Thoracic aorta (tissue), 2 donors: ENCODE data around the gene ZNF423. TPM values are rescaled to one million over a fixed set of nuclear protein-coding genes. Genes with fewer than 3 reads are reported as not detected.
"Not testable (repeated sequence)": the region's sequence is repeated elsewhere in the genome, so short reads cannot be mapped to it uniquely, and the experiment has no call there.

Source experiments
- ATAC-seq: fragments of 150-250 bp; one replicate; pipeline ENCODE4 v1.8.0; 2017; ENCODE audit warnings: low read depth; ENCODE audit not compliant: insufficient number of reproducible peaks, low FRiP score
- DNase-seq: peaks from one replicate; pipeline ENCODE4 v3.0.0-alpha.2; 2020; ENCODE audit warnings: low spot score
- H3K27ac ChIP-seq, 2 donors: fragments of 200-600 bp; sonication (generic); 1 replicate in 1 of 2; 2 replicates in 1 of 2; pipeline ENCODE4 v1.5.1; 2016; ENCODE audit warnings: mild to moderate bottlenecking in 2 of 2, moderate library complexity in 2 of 2
- H3K27me3 ChIP-seq: fragments of 200-600 bp; sonication (generic); replicated peaks from 2 replicates; pipeline ENCODE4 v1.6.0; 2016; ENCODE audit warnings: mild to moderate bottlenecking; ENCODE audit not compliant: insufficient read depth
- H3K36me3 ChIP-seq: fragments of 200-600 bp; sonication (generic); one replicate; pipeline ENCODE4 v1.5.1; 2016
- H3K4me1 ChIP-seq, 2 donors: fragments of 200-600 bp; sonication (generic); 1 replicate in 1 of 2; 2 replicates in 1 of 2; pipeline versions ENCODE4 v1.5.1 to v1.6.0; 2016; ENCODE audit warnings: low read depth in 2 of 2, mild to moderate bottlenecking in 1 of 2; ENCODE audit not compliant: control insufficient read depth in 1 of 2
- H3K4me3 ChIP-seq: fragments of 200-600 bp; sonication (generic); 2 replicates; pipeline ENCODE4 v1.5.1; 2016; ENCODE audit warnings: mild to moderate bottlenecking
- H3K9me3 ChIP-seq: fragments of 200-600 bp; sonication (generic); 2 replicates; pipeline ENCODE4 v1.5.1; 2016
- total RNA-seq, 2 donors: library from RNA; depleted of rRNA; stranded (reverse); fragments of >200 nt; gene quantifications; one replicate each; pipeline versions ENCODE4 v1.1.0 to v1.2.3, GENCODE V29; 2016
- TF ChIP-seq, protein P1 (sequence below): fragments of 200-600 bp; sonication (generic); IDR thresholded peaks from one replicate; pipeline ENCODE4 v1.5.1; 2019; ENCODE audit warnings: antibody characterized with exemption

Gene ZNF423
- total RNA-seq, 2 donors from 2014 or later, result 16.2 to 22.9 TPM

DNA sequence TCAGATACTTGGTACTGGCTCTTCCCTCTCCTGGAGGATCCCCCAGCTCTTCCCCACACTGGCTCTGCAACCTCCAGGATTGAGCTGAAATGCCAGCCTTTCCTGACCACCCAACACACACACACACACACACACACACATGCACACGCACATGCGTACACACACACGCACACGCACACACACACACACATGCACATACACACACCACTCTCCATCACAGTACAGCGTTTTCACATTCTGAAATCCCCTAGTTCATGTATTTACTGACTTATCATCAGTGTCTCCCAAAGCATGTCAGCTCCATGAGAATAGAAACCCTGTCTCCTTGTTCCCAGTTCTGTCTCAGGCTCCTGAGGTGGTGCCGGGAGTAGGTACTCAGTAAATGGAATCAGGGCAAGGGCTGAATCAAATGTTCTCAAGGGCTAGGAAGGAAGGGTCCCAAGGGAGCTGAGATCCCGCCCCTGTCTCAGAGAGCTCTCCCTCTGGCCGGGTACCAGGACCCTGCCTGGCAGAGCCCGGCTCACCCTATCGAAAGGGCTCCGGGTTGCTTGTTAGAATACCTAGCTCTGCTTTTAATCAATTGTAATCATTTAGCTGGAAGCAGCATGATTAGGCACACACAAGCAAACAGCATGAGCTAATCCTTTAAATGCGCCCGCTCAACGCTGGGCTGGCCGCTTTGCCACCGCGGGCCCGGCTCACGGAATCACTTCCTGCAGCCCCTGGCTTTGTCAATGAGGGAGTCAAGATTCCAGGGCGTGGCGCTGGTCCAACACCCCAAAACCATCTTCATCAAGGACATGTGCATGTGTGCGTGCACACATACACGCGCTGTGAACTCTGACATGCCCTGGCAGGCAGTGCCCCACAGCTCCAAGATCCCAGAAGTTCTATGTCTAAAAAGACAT is 341.6 kb downstream of the ZNF423 start:
- TF ChIP-seq, protein P1, sequence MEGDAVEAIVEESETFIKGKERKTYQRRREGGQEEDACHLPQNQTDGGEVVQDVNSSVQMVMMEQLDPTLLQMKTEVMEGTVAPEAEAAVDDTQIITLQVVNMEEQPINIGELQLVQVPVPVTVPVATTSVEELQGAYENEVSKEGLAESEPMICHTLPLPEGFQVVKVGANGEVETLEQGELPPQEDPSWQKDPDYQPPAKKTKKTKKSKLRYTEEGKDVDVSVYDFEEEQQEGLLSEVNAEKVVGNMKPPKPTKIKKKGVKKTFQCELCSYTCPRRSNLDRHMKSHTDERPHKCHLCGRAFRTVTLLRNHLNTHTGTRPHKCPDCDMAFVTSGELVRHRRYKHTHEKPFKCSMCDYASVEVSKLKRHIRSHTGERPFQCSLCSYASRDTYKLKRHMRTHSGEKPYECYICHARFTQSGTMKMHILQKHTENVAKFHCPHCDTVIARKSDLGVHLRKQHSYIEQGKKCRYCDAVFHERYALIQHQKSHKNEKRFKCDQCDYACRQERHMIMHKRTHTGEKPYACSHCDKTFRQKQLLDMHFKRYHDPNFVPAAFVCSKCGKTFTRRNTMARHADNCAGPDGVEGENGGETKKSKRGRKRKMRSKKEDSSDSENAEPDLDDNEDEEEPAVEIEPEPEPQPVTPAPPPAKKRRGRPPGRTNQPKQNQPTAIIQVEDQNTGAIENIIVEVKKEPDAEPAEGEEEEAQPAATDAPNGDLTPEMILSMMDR, result no peak
- Histone ChIP-seq H3K9me3 (no peaks in the 10 kb centered on the region), H3K36me3 (no peaks in the 10 kb centered on the region), H3K27ac (no peak overlapping the region), H3K27me3 (no peaks in the 10 kb centered on the region), H3K4me1 (no peaks in the 10 kb centered on the region), H3K4me3 (no peak overlapping the region)
- ATAC-seq (no peak), DNase-seq (no peak)

- no peaks in the 10 kb centered on the region for H3K4me1 ChIP-seq
- no peaks in the 10 kb centered on the region for H3K36me3 ChIP-seq
- DNase-seq (no peak), ATAC-seq (no peak)
- H3K4me3 ChIP-seq, result no peak overlapping the region
- no peaks in the 10 kb centered on the region for H3K27me3 ChIP-seq
- TF ChIP-seq, protein P1, result no peak
- no peaks in the 10 kb centered on the region for H3K9me3 ChIP-seq
- H3K27ac ChIP-seq, result no peak overlapping the region
Measured at GRCh38 chr16:49513040-49513439, 342.9 kb downstream of the ZNF423 start.

- TF ChIP-seq, protein P1, result no peak
- no peaks in the 10 kb centered on the region for H3K9me3 ChIP-seq
- no peaks in the 10 kb centered on the region for H3K27me3 ChIP-seq
- DNase-seq, result no peak
- H3K27ac ChIP-seq, result no peak overlapping the region
- H3K4me3 ChIP-seq, result no peak overlapping the region
- no peaks in the 10 kb centered on the region for H3K4me1 ChIP-seq
- ATAC-seq, result no peak
- H3K36me3 ChIP-seq, result no peaks in the 10 kb centered on the region
Measured at GRCh38 chr16:49510654-49511305, 345.1 kb downstream of the ZNF423 start.

GRCh38 chr16:49510141-49510540 is 345.8 kb downstream of the ZNF423 start:
- Histone ChIP-seq H3K4me3 (no peak overlapping the region), H3K27ac (no peak overlapping the region), H3K36me3 (no peaks in the 10 kb centered on the region), H3K27me3 (no peaks in the 10 kb centered on the region), H3K4me1 (no peaks in the 10 kb centered on the region), H3K9me3 (no peaks in the 10 kb centered on the region)
- TF ChIP-seq, protein P1, result no peak
- ATAC-seq (no peak), DNase-seq (no peak)

- not testable (repeated sequence) for H3K4me1 ChIP-seq, H3K27me3 ChIP-seq, H3K4me3 ChIP-seq, H3K36me3 ChIP-seq, ATAC-seq, H3K9me3 ChIP-seq, DNase-seq, H3K27ac ChIP-seq
Measured at GRCh38 chr16:49506058-49507013, 349.6 kb downstream of the ZNF423 start.
